Measurements from ENCODE around the gene KCNJ10.
"Not testable (repeated sequence)": the region's sequence is repeated elsewhere in the genome, so short reads cannot be mapped to it uniquely, and the experiment has no call there.

KCNJ10 gene

DNA sequence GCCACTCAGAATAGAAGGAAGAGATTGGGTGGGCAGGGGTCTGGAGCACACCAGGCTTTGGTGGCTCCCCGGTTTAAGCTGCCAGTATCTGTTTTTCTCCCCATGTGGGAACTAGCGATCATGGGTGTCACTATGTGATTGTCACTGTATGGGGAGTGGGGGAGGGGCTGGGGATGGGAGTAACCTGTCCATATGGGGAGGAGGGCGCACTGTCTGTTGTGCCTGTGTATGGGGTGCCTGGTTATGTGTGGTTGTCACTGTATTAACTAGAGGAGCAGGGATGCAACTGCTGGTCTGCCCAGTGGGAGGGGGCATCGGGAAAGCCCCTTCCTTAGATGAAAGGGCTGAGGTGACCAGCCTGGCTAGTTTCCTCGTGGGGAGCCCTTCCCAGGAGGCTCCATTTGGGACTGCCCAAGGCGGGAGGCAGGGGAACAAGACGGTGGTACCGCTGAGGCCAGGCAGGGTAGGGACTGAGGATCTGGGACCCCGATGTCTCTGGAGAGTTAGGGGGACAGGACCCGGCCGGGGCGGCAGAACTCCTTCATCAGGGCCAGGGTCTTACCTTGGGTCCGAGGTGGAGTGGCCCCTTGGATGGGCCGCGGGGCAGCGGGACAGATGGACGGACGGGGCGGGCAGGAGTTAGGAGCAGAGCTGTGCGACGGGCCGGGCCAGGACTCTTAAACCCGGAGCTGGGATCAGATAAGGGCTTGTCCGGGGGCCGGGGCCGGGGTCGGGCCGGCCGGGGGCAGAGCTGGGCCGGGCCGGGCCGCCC, at the start of gene KCNJ10:
Gene KCNJ10 (minus strand): TSS at position 701 of the 772 bp plus-strand sequence. CDS start 27,628 bp downstream, outside the sequence.
- no peak for DNase-seq (ENCODE audit: low spot score)

- no peak for DNase-seq (ENCODE audit: low spot score)
These were observed 49.0 kb upstream of the KCNJ10 start for GRCh38 chr1:160118928-160119327.

GRCh38 chr1:160117709-160118183, 47.8 kb upstream of the KCNJ10 start:
- DNase-seq (ENCODE audit: low spot score) = peak; percentile 92

DNA sequence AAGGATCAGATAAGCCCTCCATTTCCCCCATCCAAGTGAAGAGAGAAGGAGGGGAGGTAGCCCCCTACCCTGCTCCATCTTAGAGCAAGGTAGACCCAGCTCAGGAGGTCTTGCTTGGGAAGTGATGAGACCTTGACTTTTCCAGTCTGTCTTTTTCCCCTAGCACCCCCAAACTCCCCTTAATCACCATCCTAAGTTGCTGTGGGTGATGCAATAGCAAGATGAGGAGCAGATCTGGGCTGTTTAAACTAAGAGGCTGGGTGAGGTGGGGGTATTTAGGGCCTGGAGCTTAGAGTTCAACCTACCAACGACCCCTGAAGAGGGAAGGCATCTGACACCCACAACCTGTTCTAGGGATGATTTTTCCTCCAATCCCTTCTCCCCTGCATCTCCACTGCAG, 47.3 kb upstream of the KCNJ10 start:
- no peak for DNase-seq (ENCODE audit: low spot score)

GRCh38 chr1:160116283-160117147, 46.6 kb upstream of the KCNJ10 start:
- peak; percentile 94 for DNase-seq (ENCODE audit: low spot score)

GRCh38 chr1:160115545-160116282, 45.8 kb upstream of the KCNJ10 start, which contains the start of gene ATP1A2:
Gene ATP1A2 (plus strand): TSS chr1:160115759. CDS start chr1:160115862, 103 bp downstream.
- DNase-seq (ENCODE audit: low spot score) = no peak

DNA sequence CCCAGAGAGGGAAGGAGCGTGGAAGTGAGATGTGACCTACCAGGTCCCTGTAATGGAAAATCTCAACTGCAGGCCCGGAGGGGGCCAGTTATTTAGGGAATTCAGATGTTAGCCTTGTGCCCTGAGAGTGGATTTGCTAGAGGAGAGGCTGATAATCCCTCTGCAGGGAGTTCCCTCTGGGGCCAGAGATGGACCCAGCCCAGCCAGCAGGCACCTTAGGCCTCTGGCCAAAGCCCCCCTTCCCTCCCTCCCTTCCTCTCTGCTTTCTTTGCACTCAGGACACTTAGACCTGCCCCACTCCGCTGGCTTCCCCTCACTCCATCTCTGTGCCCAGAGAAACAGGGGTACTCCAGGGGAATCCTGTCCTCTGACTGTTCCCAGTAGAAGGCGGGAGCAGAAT, 44.1 kb upstream of the KCNJ10 start:
- DNase-seq (ENCODE audit: low spot score) = no peak

- DNase-seq (ENCODE audit: low spot score) = no peak
These were observed 43.4 kb upstream of the KCNJ10 start for GRCh38 chr1:160113407-160113806.

GRCh38 chr1:160112357-160112756, 42.4 kb upstream of the KCNJ10 start:
- DNase-seq (ENCODE audit: low spot score) = no peak

DNA sequence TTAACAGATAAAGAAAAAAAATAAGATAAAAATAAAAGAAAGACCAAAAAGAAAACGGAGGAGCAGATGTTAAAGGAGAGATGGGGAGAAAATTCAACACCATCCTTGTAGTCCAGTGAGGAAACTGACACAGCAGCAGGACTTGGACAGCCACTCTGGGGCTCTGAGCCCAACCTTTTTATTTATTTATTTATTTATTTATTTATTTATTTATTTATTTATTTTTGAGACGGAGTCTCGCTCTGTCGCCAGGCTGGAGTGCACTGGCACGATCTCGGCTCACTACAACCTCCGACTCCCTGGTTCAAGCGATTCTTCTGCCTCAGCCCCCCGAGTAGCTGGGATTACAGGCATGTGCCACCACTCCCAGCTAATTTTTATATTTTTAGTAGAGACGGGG, 41.5 kb upstream of the KCNJ10 start:
- DNase-seq (ENCODE audit: low spot score) = not testable (repeated sequence)

- DNase-seq (ENCODE audit: low spot score) = no peak
These were observed 39.7 kb upstream of the KCNJ10 start for GRCh38 chr1:160109686-160110085.

DNA sequence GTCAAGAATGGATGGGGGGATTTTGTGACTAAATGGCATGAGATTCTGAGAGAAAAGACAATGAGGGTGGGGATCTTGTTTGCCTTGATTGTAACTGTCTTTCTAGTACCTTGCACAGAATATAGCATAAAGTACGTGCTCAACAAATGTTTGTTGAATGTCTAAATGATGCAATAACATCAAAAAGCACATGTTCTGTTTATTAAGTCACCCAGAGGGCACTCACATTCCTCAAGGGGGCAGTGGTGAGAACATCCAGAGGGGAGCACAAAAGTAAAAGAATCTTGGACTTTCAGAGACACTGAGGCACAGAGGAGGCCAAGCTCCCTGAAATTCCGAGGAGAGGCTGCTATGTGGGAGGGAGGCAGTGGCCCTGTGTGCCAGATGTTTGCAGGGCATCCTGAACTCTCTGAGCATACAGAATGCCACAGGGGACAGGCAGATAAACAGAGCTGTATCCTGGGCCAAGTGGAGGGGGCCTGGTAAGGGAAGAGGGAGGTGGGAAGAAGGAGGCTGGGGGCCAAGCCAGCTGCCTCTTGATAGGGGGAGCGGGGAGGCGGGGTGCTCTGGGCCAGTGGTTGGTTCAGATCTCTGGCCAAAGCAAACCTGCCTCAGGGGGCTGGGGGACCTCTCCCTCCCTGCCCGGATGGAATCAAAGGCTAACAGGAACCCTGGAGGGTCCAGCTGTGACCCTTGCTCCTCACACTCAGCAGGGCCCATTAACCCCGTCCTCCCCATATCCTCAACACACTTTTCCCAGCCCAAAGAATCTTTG, 39.1 kb upstream of the KCNJ10 start:
- peak; percentile 36 for DNase-seq (ENCODE audit: low spot score)

GRCh38 chr1:160107512-160107911, 37.6 kb upstream of the KCNJ10 start:
- DNase-seq (ENCODE audit: low spot score) = no peak

GRCh38 chr1:160105155-160105554, 35.2 kb upstream of the KCNJ10 start:
- no peak for DNase-seq (ENCODE audit: low spot score)

DNA sequence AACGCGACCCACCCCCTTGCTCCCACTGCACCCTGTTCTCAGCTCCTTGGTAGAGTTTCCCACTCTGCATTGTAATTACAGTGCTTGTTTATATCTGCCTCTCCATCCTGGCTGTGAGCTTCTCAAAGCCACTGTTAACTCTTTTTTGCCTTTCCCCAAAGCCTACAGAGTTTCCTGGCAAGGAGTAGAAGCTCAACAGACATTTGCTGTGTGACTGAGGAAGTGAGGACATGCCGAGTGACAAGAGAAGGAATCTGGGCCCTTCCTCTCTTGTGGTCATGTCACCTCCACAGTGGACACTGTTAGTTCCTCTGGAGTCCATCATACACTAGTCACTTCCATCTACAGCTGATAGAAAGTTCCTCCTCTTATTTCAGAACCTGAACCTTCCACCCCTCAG, 34.5 kb upstream of the KCNJ10 start:
- DNase-seq (ENCODE audit: low spot score) = peak; percentile 55

DNA sequence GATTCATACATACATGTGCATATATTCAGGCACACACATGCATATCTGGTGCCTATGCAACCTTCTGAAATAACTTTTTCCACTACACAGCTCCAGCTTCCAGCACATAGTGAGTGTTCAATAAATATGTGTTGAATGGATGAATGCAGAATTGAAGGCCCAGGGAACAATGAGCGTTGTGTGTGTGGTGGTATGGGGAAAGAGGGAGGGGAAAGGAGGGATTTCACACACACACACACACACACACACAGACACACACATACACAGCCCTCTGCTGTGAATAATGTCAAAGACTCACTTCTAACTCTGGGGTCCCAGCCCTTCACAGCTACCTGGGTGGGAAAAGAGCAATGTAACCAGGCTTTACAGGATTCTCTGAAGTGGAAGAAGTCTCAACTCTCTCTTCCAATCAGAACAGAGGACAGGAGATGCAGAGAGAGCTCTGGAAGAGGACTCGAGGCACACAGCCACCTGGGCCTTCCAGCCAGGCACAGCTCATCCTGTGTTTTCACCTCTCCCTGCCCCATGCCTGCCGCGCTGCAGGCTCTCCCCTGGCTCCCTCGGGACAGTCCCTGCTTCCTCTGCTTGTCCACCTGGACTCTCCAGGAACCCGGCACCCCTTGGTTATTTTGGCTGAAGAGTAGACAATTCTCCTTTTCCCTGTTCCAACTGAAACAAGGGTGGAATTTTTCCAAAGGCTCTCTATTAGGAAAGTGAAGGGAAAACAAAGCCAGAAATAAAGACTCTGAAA, 33.9 kb upstream of the KCNJ10 start:
- DNase-seq (ENCODE audit: low spot score) = peak; percentile 79

DNA sequence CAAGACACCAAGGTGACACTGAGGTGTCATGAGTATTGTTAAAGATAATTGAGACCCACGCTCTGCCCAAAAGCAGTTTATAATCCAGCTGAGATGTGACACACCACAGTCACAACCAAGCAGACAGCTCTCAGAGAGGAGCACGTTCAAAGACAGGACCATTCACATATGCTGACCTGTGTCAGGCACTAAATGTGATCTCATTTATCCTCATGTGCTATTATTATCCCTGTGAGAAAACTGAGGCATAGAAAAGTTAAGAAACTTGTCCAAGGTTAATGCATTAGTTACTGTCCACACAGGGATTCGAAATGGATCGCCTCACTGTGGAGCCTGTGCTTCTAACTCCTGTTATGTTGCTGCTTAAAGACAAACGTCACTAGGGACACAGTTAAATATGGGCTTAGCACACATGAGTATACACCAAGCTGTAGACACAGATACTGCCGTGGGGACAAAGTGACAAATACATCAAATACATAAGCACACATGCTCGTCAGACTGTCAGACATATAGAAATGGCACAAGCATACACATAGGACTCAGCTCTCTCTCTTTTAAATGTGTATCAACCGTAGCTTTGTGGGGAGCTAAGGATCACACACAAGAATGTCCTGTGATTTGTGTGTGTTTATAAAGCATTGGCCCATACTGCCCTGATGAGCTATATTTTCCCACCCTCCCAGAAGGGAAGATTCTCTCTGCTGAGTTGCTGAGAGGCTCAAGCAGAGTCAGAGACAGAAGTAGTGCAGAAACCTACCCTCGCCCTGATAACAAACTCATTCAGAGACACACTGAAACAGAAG, 32.0 kb upstream of the KCNJ10 start:
- DNase-seq (ENCODE audit: low spot score) = peak; percentile 48

DNA sequence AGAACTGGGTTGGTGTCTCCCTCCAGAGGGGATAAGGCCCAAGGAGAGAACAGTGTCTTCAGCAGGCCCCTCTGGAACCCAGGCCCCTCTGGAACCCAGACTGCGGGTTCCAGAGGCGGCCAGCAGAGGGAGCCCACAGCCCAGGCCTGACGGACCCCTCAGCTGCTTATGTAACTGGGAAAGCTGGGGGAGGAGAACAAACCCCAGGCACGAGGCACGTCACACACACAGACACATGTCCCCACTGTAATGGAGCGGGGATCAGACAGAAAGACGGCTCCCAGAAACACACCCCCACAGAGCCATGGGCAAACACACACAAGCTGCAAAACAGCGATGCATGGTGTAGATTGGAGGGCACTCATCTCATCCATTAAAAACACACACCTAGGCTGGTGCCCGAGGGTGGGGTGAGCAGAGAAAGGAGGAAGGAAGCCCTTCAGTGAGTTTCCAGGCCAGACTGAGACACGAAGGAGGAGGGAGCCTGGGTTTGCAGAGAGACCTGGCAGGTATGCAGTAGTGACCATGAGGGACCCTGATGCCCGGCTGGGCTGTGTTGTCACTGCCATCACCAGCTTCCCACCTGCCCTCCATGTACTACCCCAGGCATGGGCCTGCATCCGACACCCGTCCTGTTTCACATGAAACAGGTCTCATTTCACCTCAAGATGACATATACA, 31.2 kb upstream of the KCNJ10 start:
- peak; percentile 94 for DNase-seq (ENCODE audit: low spot score)

GRCh38 chr1:160099716-160100375, 29.9 kb upstream of the KCNJ10 start:
- no peak for DNase-seq (ENCODE audit: low spot score)
